GM18861 (cell line): Measurements from ENCODE around the gene C1QA.
"Not testable (repeated sequence)": the region's sequence is repeated elsewhere in the genome, so short reads cannot be mapped to it uniquely, and the experiment has no call there.

Source experiments
- ATAC-seq: cut with Tn5 transposase; IDR thresholded peaks from one replicate; pipeline ENCODE4 v1.9.1; 2021; ENCODE audit not compliant: unreplicated experiment

C1QA gene

DNA sequence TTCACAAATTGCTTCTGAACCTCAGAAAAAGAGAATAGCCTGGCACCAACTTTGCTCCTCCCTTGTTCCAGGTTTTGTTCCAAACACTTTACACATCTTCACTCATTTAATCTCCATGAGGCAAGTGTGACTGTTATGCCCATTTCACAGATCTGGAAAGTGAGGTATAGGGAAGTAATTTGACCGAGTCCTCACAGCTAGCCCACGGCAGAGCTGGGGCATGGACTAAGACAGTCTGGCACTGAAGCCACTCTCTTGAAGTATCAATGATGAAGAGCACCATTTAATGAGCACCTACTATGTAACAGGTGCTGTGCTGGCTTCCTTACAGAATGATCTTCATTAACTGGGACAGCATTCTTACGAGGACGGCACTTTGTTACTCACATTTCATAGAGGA lies 35.6 kb downstream of the C1QA start:
- ATAC-seq = no peak

DNA sequence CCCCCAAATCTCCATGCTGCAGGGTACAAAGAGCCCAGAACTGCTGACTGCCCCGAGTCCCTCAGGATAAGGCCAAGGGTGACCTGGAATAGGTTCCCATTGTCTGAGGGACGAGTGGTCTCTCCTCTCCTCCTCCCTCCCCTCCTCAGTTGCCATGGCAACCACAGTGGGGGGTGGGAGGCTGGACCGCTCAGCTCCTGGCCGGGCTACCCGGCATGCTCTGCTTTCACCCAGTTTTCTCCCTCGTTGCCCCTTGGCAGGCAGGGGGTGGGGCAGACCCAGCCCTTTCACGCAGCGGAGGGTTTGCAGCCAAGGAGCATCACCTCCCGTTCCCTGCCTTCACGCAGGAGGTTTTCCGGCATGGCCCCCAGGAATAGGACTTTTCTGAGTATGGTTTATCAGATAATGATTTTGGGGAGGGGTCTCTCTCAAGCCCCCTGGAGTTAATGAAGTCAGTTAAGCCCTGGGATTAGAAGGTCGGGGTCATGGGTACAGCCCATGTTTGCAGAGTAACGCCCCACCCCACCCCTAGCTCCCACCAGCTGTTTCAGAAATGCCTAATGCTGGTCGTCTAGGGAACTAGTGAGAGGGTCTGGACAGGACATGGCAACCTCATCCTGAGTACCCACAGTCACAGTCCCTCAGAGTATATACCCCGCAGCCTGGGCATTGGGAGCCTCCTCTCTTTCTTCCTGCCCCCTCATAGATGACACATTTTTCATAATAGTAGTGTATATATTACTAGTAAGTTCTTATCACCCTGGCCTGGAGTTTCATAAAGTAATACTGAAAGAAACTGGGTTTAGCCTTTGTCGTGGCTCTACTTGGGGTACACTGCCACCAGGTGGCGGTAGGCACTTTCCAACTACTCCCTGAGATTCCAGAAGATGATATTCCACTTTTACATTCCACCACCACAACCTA lies 37.3 kb downstream of the C1QA start:
- no peak for ATAC-seq

DNA sequence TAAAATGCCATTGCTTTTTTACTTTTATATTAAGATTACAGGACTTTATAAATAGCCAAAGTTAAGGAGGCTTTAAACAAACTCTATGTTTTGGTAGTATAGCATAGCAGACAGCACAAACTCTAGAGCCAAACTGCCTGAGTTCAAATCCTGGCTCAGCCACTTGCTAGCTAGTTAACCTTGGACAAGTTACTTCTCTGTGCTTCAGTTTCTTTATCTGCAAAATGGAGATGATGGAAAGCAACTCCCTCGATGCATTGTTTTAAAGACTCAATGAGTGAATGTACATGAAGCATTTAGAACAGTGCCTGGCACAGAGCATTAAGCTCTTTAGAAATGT lies 38.0 kb downstream of the C1QA start:
- no peak for ATAC-seq

DNA sequence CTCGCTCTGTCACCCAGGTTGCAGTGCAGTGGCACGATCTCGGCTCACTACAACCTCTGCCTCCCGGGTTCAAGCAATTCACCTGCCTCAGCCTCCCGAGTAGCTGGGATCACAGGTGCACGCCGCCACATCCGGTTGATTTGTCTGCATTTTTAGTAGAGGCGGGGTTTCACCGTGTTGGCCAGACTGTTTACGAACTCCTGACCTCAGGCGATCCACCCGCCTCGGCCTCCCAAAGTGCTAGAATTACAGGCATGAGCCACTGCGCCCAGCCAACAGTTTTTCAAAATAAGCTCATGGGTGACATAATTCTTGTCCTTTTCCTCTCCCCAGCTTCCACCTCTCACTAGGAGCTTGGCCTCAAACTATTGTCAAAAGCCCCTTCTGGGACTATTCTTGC lies 39.7 kb downstream of the C1QA start:
- not testable (repeated sequence) for ATAC-seq

DNA sequence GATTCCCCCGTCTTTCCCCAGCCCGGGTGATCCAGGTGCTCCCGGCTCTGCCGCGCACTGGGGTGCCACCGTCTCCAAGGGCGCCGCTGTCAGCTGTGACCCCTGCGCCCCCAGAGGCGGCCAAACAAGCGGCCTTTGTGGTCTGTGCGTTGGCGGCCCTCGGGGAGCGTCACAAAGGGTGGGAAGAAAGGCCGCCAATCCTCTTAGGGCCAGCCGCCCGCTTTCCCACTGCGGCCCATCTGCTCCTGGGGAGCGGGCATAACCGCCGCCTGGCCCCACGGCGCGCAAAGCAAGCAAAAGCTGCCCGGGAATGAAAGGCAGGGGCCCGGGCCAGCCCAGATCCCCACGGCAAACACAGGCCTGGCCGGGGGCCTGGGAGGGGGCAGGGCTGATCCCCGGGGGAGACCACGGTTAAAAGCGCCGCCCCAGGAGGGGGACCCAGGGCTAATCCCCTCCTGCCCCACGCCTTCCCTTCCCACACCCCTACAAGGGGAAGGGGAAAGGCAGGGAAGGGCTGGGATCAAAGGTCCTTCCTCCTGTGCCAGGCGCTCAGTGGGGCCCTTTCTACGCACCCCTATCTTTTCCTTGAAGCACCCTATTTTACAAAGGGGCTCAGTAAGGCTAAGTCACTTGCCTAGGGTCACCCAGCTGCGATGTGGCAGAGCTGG lies 40.6 kb downstream of the C1QA start:
- ATAC-seq = no peak

DNA sequence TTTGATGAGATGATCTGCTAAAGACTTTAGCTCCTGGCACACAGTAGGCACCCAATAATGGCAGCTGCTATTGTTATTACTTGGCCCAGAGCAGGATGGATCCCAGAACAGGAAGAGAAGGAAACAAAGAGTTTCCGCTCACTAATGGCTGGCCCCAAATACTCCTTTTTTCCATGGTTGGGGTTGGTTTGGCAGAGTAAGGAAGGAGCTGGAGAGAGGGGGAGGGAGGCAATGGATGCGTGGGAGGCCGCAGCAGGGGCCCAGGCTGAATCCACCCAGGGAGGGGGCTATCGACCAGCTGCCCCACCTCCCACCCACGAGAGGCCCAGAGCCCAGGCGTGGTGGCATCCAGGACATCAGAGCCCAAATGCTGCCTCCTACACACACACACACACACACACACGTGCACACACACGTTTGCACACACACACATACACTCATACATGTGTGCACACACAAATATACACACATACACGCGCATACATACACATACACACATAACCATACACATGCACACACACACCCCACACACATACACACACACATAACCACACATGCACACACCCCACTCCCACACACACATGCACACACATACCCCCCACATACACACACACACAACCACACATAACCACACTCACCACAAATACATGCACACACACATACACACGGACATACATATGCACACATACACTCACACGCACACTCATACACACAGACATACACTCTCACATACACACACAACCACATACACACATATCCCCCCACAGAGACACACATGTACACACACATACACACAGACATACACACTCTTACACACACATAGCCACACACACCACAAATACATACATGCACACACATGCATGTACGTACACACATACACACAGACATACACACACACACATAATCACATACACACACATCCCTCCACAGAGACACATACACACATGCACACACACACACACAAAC lies 41.8 kb downstream of the C1QA start:
- no peak for ATAC-seq

DNA sequence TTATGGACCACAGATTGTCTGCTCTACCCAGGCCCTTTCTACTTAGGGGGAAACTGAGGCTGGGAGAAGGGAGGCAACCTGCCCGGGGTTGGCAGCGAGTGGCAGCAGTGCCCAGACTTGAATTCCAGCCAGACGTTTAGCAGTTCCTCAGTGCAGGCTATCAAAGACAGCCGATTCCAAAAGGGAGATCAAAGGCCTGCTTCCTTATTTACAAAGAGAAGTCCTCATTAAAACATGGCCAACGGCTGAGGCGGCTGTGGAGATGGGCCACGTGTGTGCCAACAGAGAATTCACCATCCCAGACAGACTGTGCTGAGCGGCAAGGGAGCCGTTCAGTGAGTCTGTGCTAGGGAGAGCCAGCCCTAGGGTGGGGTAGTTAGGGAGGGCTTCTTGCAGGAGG lies 44.3 kb downstream of the C1QA start:
- no peak for ATAC-seq

DNA sequence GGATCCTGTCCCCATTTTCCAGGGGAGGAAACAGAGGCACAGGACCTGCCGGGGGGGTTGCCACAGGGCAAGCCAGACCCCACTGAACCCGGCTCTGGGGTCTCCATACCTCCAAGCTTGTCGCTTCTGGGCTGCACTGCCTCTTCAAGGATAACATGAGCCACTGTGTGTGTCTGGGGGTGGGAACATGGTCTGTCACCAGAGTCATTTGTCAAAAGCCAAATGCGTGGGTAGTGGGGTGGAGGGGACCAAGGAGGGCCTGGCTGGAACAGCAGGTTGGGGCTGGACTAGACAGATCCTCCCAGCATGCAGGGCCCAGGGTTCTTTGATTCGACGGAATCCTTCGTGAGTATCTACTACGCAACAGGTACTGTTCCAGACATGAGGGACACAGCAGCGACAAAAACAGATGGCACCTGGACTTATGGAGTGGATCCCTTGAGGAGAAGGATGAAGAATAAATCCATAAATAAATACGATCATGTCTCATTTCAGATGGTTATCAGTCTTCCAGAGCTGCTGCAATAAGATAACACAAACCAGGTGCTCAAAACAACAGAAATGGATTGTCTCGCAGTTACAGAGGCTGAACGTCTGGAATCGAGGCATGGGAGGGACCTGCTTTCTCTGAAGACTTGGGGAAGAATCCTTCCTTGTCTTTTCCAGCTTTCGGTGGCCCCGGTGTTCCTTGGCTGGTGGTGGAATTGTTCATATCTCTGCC lies 45.3 kb downstream of the C1QA start:
- ATAC-seq = no peak

DNA sequence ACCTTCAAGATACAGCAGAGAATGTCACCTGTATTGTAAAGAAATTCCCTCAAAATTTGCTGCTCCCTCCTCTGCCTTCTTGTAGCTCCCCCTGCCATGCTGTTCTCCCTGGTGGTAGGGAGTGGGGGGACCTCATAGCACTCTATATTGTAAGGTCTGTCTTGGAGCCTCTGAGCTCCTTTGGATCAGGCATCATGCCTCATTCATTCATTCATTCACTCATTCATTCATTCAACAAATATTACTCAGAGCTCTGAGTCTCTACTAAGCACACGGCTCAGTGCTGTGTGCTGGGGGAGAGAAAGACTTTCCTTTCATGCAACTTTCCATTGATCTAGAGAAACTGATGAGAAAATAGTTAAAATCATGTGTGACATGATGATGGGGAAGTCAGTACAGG lies 47.1 kb downstream of the C1QA start:
- ATAC-seq = no peak

DNA sequence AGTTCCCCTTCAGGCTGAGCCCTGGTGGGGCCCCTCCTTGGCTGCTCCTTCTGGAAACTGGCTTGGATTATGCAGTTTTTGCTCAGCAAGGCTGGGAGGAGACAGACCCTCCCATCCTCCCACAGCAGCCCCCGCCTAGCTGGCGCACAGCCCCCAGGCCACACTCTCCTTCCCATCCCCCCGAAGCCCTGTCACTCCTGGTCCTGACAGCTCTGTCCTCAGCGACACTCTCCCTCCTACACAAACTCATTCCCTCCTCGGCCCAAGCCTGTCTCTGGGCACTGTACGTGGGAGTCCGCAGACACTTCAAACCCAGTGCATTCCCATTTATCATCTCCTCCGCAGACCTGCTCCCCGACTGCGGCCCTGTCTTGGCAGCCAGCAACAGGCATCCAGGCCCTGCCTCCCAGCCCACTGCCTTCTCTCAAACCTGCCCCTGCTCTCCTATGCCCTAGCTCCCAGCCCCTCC lies 49.2 kb downstream of the C1QA start:
- ATAC-seq = no peak

DNA sequence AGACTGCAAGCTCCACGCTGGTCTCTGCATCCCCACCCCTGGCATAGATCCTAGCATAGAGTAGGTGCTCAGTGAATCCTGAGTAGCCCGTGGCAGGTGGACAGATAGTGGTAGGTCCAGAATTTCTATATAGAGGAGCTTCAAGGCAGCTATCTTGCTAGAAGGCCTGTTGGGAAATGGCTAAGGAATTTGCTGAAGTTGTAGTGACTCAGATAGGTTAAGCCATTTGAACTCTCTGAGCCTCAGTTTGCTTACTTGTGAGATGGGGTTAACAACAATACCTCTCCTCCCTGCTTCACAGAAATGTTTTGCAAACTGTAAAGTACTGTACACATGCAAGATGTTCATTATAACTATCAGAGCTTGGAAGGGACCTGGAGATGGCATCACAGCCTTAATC lies 50.8 kb downstream of the C1QA start:
- ATAC-seq = no peak

DNA sequence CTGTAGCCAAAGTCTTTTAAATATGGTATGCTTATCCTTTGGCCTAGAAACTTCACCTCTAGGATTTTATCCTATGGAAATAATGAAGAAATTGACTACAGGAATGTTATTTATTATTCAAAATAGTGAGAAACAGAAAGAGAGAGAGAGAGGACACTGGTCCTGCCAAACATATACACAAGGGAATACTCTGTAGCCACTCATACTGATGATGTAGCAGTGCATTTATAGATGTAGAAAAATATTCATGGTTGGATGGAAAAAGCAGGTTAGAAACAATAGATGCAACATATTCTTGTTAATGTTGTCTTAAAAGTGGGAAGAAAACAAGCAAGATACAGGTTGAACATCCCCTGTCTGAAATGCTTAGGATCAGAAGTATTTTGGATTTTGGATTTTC lies 52.0 kb downstream of the C1QA start:
- no peak for ATAC-seq
